OCI-LY7 (cell line): ENCODE data around the gene PRRG4. TPM values are rescaled to one million over a fixed set of nuclear protein-coding genes. Genes with fewer than 3 reads are reported as not detected.
A peak's percentile ranks its signal among the peaks of the same experiment; 100 is the strongest.

Experiments
- BruUV-seq: library from RNA; stranded (reverse); fragments of 400-500 nt; replicated peaks from 2 replicates; lab custom pipeline; 2021; lab: Mats Ljungman, UMichigan
- CTCF ChIA-PET: fragments of 300-600 bp; sonication (Branson Sonifier 250); formaldehyde crosslinking; loops from one replicate; lab custom pipeline; 2022; ENCODE audit warnings: antibody characterized with exemption; ENCODE audit not compliant: unreplicated experiment; lab: Charles Lee
- POLR2A ChIA-PET: fragments of 300-600 bp; sonication (Branson Sonifier 250); formaldehyde crosslinking; loops from one replicate; lab custom pipeline; 2022; ENCODE audit warnings: antibody characterized with exemption; lab: Charles Lee
- DNase-seq: peaks from one replicate; pipeline ENCODE4 v3.0.0-alpha.2; 2015; ENCODE audit warnings: low spot score
- H2AFZ ChIP-seq: fragments of 200-600 bp; sonication (generic), shearing (Covaris generic); 2 replicates; pipeline ENCODE4 v1.6.1; 2014; ENCODE audit warnings: mild to moderate bottlenecking, antibody characterized with exemption, low read length, moderate library complexity
- H3K27ac ChIP-seq: fragments of 200-600 bp; sonication (generic); 2 replicates; pipeline ENCODE4 v1.5.1; 2014; ENCODE audit warnings: mixed run types, low read depth, mild to moderate bottlenecking, moderate library complexity, low read length, inconsistent platforms; ENCODE audit not compliant: poor library complexity, severe bottlenecking
- H3K36me3 ChIP-seq: fragments of 200-600 bp; sonication (generic); 2 replicates; pipeline ENCODE4 v1.6.1; 2014; ENCODE audit warnings: mild to moderate bottlenecking, antibody characterized with exemption, low read length, moderate library complexity, mixed read lengths; ENCODE audit not compliant: insufficient read depth
- H3K4me1 ChIP-seq: fragments of 200-600 bp; sonication (generic); 2 replicates; pipeline ENCODE4 v1.5.1; 2014; ENCODE audit warnings: mild to moderate bottlenecking, low read length; ENCODE audit not compliant: insufficient read depth, poor library complexity, severe bottlenecking
- H3K4me2 ChIP-seq: fragments of 200-600 bp; sonication (generic); 2 replicates; pipeline ENCODE4 v1.6.1; 2014; ENCODE audit warnings: mild to moderate bottlenecking, low read length
- H3K4me3 ChIP-seq: fragments of 200-600 bp; sonication (generic); 2 replicates; pipeline ENCODE4 v1.5.1; 2014; ENCODE audit warnings: mild to moderate bottlenecking, low read depth, low read length; ENCODE audit not compliant: poor library complexity, severe bottlenecking
- H3K79me2 ChIP-seq: fragments of 200-600 bp; sonication (generic); 2 replicates; pipeline ENCODE4 v1.6.1; 2016; ENCODE audit warnings: low read depth, mild to moderate bottlenecking, low read length, moderate library complexity, mixed read lengths; ENCODE audit not compliant: insufficient read depth
- H3K9me2 ChIP-seq: fragments of 200-600 bp; sonication (generic); 2 replicates; pipeline ENCODE4 v1.6.1; 2016; ENCODE audit warnings: mild to moderate bottlenecking, low read length, mixed read lengths; ENCODE audit not compliant: insufficient read depth
- H3K9me3 ChIP-seq: fragments of 200-600 bp; sonication (generic); 2 replicates; pipeline ENCODE4 v1.6.1; 2014; ENCODE audit warnings: mild to moderate bottlenecking, mixed run types, low read length, mixed read lengths
- H4K20me1 ChIP-seq: fragments of 200-600 bp; sonication (generic); 2 replicates; pipeline ENCODE4 v1.6.1; 2014; ENCODE audit warnings: mild to moderate bottlenecking, antibody characterized with exemption, low read length, moderate library complexity, mixed read lengths; ENCODE audit not compliant: insufficient read depth
- EZH2phosphoT487 ChIP-seq: fragments of 200-600 bp; sonication (generic); IDR thresholded peaks from 2 replicates; pipeline ENCODE4 v1.6.1; 2018; ENCODE audit warnings: low read depth, borderline replicate concordance, mild to moderate bottlenecking, mixed run types, antibody characterized with exemption, low read length, moderate library complexity, mixed read lengths
- intact Hi-C: fragments of 100-400 bp; cut with micrococcal nuclease; formaldehyde crosslinking; loops from one replicate; pipeline ENCODE4 v1.10.0; 2022; ENCODE audit not compliant: unreplicated experiment
- total RNA-seq, 2 experiments: library from RNA; depleted of rRNA in 1 of 2; stranded (reverse); fragments of >200 nt in 1 of 2; shearing (Covaris generic) in 1 of 2; gene quantifications; 2 replicates each; pipeline ENCODE4 v1.2.3, GENCODE V29; 2014 to 2022
- TF ChIP-seq, protein P1 (sequence below): fragments of 200-600 bp; sonication (generic); conservative IDR thresholded peaks from 2 replicates; pipeline ENCODE4 v1.5.1; 2014; ENCODE audit warnings: mild to moderate bottlenecking, antibody characterized with exemption, low read length, moderate library complexity, mixed read lengths

Gene PRRG4
- total RNA-seq, 2 experiments from 2014 or later = not detected

DNA sequence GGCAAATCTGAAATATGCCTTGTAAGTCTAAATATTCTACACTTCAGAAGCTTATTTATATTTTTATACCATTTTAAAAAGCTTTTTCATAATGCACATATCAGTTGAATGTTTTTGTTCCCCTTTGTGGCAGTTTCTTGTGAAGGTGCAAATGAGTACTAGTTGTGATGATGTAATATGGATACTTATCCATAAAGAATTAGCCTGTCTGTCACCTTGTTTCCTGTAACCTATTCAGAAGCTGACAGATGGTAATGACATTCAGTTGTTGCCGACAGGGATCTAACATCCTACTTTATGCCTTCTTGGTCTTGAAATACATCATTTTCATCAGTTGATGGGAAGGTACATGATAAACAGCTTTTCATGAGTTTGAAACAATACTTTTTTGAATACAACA is 65.7 kb downstream of the PRRG4 start:
- TF ChIP-seq EZH2phosphoT487 = no peak
- TF ChIP-seq, protein P1, sequence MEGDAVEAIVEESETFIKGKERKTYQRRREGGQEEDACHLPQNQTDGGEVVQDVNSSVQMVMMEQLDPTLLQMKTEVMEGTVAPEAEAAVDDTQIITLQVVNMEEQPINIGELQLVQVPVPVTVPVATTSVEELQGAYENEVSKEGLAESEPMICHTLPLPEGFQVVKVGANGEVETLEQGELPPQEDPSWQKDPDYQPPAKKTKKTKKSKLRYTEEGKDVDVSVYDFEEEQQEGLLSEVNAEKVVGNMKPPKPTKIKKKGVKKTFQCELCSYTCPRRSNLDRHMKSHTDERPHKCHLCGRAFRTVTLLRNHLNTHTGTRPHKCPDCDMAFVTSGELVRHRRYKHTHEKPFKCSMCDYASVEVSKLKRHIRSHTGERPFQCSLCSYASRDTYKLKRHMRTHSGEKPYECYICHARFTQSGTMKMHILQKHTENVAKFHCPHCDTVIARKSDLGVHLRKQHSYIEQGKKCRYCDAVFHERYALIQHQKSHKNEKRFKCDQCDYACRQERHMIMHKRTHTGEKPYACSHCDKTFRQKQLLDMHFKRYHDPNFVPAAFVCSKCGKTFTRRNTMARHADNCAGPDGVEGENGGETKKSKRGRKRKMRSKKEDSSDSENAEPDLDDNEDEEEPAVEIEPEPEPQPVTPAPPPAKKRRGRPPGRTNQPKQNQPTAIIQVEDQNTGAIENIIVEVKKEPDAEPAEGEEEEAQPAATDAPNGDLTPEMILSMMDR = no peak
- Histone ChIP-seq H4K20me1 (peaks cover 35% of the 10 kb centered on the region), H3K79me2 (peaks cover 68% of the 10 kb centered on the region), H3K27ac (no peak overlapping the region), H3K9me3 (no peaks in the 10 kb centered on the region), H3K36me3 (peaks cover 50% of the 10 kb centered on the region), H3K4me1 (peaks cover 26% of the 10 kb centered on the region), H3K4me2 (peak overlapping the region; percentile 100), H3K9me2 (no peaks in the 10 kb centered on the region), H3K4me3 (peak overlapping the region; percentile 86), H2AFZ (no peak overlapping the region)
- no peak for DNase-seq
- CTCF ChIA-PET = no interaction called here
- BruUV-seq = no TSS peak
- POLR2A ChIA-PET = interaction anchor here (0.6 to 2.3 kb wide), 11 partner anchors 9 to 174 kb away, joined by 3 to 12 read pairs (median 4); partner anchors contain the start of gene TCP11L1
- intact Hi-C loops = loop anchor here (10.0 kb wide), 3 partner anchors 139 to 1159 kb away; partner anchors contain the start of genes CAPRIN1, EIF3M and TCP11L1

DNA sequence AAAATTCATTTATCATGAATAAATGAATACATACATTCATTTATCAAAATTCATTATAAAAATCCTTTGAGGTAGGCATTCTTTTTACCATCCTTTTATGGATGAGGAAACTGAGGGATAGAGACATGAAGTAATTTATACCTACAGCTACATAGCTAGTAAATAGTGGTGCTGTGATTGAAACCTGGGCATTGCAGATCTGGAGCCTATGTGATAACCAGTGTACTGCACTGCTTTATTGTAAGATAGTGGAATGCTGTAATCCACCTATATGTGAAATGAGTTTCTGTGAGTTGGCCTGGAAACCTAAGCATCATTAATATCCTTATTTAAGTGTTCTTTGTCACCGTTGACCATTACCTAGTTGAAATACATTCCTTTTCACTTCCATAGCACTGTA is 67.4 kb downstream of the PRRG4 start:
- Histone ChIP-seq H3K4me1 (peaks cover 14% of the 10 kb centered on the region), H3K9me3 (no peaks in the 10 kb centered on the region), H3K79me2 (peaks cover 84% of the 10 kb centered on the region), H3K27ac (no peak overlapping the region), H4K20me1 (peaks cover 38% of the 10 kb centered on the region), H3K9me2 (no peaks in the 10 kb centered on the region), H3K4me3 (no peak overlapping the region), H3K4me2 (no peak overlapping the region), H2AFZ (no peak overlapping the region), H3K36me3 (peaks cover 59% of the 10 kb centered on the region)
- intact Hi-C loops = loop anchor here (10.0 kb wide), 3 partner anchors 138 to 1158 kb away; partner anchors contain the start of genes CAPRIN1, EIF3M and TCP11L1
- POLR2A ChIA-PET = interaction anchor here (1.2 to 1.7 kb wide), 2 partner anchors 8 to 28 kb away, joined by 3 to 8 read pairs; no protein-coding TSS in a partner anchor
- no TSS peak for BruUV-seq
- CTCF ChIA-PET = no interaction called here
- no peak for DNase-seq
- no peak for TF ChIP-seq EZH2phosphoT487
- TF ChIP-seq, protein P1 = no peak

DNA sequence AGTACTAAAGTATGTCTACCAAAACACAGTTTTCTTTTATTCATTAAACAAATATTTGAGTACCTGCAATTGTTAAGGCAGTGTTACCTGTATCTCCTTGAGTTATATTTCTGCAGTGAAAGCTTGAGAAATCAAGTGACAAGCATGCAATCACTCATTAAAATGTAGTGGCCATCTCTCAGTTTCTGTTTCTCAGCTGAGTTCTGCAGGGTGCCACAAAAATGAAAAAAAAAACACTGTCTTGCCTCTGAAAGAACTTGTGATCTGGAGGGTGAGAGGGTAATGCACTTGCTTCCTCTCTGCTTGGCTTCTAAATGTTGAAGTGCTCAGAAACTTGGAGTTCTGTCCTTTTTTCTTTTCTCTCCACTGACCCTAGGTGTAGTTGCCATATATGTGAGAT is 69.7 kb downstream of the PRRG4 start:
- Histone ChIP-seq H4K20me1 (peaks cover 42% of the 10 kb centered on the region), H3K9me2 (no peaks in the 10 kb centered on the region), H3K4me3 (no peak overlapping the region), H3K9me3 (no peaks in the 10 kb centered on the region), H3K4me2 (no peak overlapping the region), H3K79me2 (peaks cover 97% of the 10 kb centered on the region), H3K36me3 (peaks cover 71% of the 10 kb centered on the region), H3K4me1 (peaks cover 14% of the 10 kb centered on the region), H2AFZ (no peak overlapping the region), H3K27ac (no peak overlapping the region)
- ChIA-PET CTCF (no interaction called here), POLR2A (interaction anchor here (0.7 kb wide), 1 partner anchor 15 kb away, joined by 3 read pairs; no protein-coding TSS in a partner anchor)
- no TSS peak for BruUV-seq
- TF ChIP-seq EZH2phosphoT487 = no peak
- TF ChIP-seq, protein P1 = no peak
- no peak for DNase-seq
- intact Hi-C loops = loop anchor here (10.0 kb wide), 3 partner anchors 135 to 1155 kb away; partner anchors contain the start of genes CAPRIN1, EIF3M and TCP11L1
